Chondrocyte (in vitro differentiated cells): ENCODE data around the gene C14orf93. TPM values are rescaled to one million over a fixed set of nuclear protein-coding genes. Genes with fewer than 3 reads are reported as not detected.

ENCODE experiments used
- DNase-seq: peaks from one replicate; pipeline ENCODE4 v3.0.0; 2021; ENCODE audit warnings: mixed read lengths, low spot score
- H3K27ac Mint-ChIP-seq: one replicate; pipeline ENCODE4 v1.8.0; 2021; ENCODE audit warnings: mild to moderate bottlenecking, moderate library complexity, mixed read lengths; ENCODE audit not compliant: unreplicated experiment
- H3K27me3 Mint-ChIP-seq: 2 replicates; pipeline ENCODE4 v1.8.0; 2021; ENCODE audit warnings: low read depth, mixed read lengths
- H3K36me3 Mint-ChIP-seq: 2 replicates; pipeline ENCODE4 v1.8.0; 2021; ENCODE audit warnings: low read depth, mixed read lengths
- H3K4me1 Mint-ChIP-seq: 2 replicates; pipeline ENCODE4 v1.8.0; 2021; ENCODE audit warnings: low read depth, mild to moderate bottlenecking, mixed read lengths
- H3K4me3 Mint-ChIP-seq: one replicate; pipeline ENCODE4 v1.8.0; 2021; ENCODE audit warnings: mild to moderate bottlenecking, moderate library complexity, mixed read lengths; ENCODE audit not compliant: unreplicated experiment
- H3K9me3 Mint-ChIP-seq: 2 replicates; pipeline ENCODE4 v1.8.0; 2021; ENCODE audit warnings: low read depth, mixed read lengths
- total RNA-seq: library from RNA; stranded (reverse); gene quantifications from 3 replicates; pipeline ENCODE4 v1.2.1, GENCODE V29; 2021
- TF ChIP-seq, protein P1 (sequence below): fragments of 200-600 bp; sonication (generic); IDR thresholded peaks from 2 replicates; pipeline ENCODE4 v1.5.0; 2021; ENCODE audit warnings: antibody characterized with exemption, mild to moderate bottlenecking, moderate library complexity

C14orf93 gene
- total RNA-seq, 1 donor from 2014 or later = 6.0 TPM

DNA sequence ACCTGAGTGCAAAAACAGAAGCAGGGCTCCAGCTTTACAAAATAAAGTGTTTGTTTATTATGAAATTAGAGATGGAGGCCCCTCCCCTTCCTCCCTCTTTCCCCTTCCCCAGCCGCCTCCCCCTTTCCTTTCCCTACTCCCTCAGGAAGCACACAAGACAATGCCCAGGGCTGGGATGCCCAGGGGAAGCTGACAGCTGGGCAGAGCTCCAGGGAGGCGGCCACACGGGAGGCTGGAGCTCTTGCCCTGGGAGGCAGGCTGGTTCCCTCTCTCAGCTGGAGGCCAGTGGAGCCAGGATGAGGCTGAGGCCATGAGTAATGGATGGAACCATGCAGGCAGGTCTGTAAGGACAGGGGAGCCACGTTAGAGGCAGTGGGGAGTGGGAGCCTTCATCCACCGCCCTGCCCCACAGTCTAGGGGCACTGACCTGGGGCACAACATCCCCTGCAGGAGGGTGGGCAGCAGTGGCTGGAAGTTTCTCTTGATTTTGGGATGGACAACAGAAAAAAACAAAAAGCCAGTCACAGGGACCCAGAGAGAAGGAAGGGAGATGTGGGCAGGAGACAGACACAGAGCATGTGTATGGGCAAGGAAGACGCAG lies 37.2 kb upstream of the C14orf93 start:
- DNase-seq = no peak
- H3K4me1 Mint-ChIP-seq = peaks cover 7% of the 10 kb centered on the region
- H3K4me3 Mint-ChIP-seq = no peak overlapping the region
- peaks cover 2% of the 10 kb centered on the region for H3K36me3 Mint-ChIP-seq
- H3K9me3 Mint-ChIP-seq = no peaks in the 10 kb centered on the region
- TF ChIP-seq, protein P1, sequence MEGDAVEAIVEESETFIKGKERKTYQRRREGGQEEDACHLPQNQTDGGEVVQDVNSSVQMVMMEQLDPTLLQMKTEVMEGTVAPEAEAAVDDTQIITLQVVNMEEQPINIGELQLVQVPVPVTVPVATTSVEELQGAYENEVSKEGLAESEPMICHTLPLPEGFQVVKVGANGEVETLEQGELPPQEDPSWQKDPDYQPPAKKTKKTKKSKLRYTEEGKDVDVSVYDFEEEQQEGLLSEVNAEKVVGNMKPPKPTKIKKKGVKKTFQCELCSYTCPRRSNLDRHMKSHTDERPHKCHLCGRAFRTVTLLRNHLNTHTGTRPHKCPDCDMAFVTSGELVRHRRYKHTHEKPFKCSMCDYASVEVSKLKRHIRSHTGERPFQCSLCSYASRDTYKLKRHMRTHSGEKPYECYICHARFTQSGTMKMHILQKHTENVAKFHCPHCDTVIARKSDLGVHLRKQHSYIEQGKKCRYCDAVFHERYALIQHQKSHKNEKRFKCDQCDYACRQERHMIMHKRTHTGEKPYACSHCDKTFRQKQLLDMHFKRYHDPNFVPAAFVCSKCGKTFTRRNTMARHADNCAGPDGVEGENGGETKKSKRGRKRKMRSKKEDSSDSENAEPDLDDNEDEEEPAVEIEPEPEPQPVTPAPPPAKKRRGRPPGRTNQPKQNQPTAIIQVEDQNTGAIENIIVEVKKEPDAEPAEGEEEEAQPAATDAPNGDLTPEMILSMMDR = no peak
- H3K27me3 Mint-ChIP-seq = no peaks in the 10 kb centered on the region
- no peak overlapping the region for H3K27ac Mint-ChIP-seq

DNA sequence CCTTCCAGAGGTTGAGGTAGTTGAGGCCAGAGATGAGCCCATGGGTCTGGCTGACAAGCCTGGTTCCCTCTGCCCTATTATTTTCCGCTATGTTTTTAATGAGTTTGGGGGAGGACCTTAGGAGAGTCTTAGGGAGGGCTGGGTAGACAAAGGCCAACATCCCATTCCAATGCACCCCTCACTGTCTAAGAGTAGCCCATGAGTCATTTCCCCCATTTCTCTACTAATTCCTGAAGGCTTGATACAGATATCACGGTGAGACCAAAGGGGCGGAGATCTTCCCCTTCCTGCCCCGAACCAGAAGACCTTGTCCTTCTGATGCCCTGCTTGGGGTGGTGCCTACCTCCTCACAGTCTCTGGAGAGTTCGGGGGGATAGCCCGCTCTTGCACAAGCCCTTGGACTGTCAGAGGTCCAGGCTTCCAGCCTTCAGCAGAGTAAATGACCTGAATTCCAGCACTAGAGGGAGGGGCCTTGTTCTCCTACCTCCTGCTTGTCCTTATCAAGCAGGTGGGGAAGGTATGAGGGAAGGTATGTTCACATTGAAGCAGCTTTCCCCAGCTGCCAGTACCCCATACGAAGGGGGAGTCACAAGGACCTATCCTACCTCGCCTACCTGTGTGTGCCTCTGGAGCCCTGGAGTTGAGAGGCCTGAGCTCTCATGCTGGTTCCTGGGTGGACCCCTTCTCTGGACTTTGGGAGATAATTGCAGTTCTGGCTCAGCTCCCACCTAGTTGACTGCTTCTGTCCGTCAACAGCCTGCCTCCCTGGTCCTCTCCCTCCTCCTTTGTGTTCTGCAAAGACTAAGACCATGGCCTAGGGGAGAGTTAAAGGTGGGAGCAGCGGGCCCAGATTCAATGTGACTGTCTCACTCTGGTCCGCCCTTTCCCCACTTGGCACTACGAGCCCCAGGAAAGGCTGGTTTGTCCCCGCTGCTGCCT lies 35.7 kb upstream of the C14orf93 start:
- Mint-ChIP-seq H3K4me1 (peaks cover 7% of the 10 kb centered on the region), H3K9me3 (no peaks in the 10 kb centered on the region), H3K27me3 (no peaks in the 10 kb centered on the region), H3K36me3 (peaks cover 2% of the 10 kb centered on the region), H3K27ac (no peak overlapping the region), H3K4me3 (no peak overlapping the region)
- TF ChIP-seq, protein P1 = no peak
- no peak for DNase-seq

DNA sequence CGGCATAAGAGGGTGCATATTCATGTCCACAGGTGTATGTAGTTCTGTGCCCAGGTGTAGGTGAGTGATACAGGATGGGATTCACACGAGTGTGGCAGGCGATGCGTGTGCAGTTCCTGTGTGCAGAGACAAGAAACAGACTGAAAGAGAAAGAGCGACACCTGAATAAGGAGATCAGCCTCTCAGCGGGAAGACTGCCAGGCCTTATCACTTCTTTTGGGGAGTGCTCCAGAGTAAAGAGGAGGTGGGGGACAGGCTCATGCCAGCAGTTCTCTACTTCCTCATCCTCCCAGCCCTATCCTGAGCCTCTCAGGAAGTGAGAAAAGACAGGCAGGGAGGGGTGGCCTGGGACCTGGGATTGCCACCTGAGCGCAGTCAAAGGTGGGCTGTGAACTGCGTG lies 34.9 kb upstream of the C14orf93 start:
- no peaks in the 10 kb centered on the region for H3K27me3 Mint-ChIP-seq
- H3K4me1 Mint-ChIP-seq = peaks cover 7% of the 10 kb centered on the region
- no peak overlapping the region for H3K4me3 Mint-ChIP-seq
- H3K9me3 Mint-ChIP-seq = no peaks in the 10 kb centered on the region
- peaks cover 2% of the 10 kb centered on the region for H3K36me3 Mint-ChIP-seq
- TF ChIP-seq, protein P1 = no peak
- no peak for DNase-seq
- H3K27ac Mint-ChIP-seq = no peak overlapping the region

DNA sequence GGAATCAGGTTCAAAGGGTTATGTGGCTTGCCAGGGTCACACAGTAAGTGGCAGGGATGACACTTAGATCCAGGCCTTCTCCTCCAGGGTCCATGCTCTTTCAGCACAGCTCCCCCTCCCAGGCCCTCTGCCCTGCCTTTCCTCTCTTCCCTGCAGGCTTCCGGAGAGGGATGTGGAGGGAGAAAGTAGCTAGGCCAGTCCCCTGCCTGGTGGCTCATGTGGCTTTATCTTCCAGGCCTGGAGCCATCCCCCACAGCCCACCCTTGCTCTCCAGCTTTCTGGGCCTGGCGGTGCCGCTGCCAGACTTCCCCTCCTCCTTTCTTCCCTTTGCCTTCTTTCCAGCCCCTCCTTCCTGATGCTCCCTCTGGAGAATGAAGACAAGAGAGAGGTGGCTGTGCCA lies 33.8 kb upstream of the C14orf93 start:
- H3K27ac Mint-ChIP-seq = no peak overlapping the region
- no peaks in the 10 kb centered on the region for H3K27me3 Mint-ChIP-seq
- H3K4me3 Mint-ChIP-seq = no peak overlapping the region
- peaks cover 2% of the 10 kb centered on the region for H3K36me3 Mint-ChIP-seq
- DNase-seq = no peak
- TF ChIP-seq, protein P1 = no peak
- peaks cover 7% of the 10 kb centered on the region for H3K4me1 Mint-ChIP-seq
- H3K9me3 Mint-ChIP-seq = no peaks in the 10 kb centered on the region

DNA sequence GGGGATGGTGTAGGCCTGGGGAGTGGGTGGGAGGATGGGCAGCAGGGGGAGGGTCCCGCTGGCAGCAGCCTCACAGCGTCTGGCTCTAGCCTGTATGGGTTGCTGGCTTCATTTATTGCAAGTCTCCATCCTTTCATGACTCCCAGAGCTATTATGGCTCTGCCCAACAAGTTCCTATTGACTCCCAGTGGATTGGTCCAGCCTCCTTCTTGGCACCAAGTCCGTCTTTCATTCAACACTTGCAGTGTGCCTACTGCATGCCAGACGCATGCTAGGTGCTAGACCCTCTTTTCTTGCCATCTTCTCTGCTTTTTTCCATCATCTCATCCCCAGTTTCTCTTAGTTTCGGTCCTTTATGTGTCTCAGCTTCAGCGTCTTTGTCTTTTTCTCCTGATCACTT lies 33.2 kb upstream of the C14orf93 start:
- Mint-ChIP-seq H3K27ac (no peak overlapping the region), H3K4me1 (peaks cover 7% of the 10 kb centered on the region), H3K27me3 (no peaks in the 10 kb centered on the region), H3K4me3 (no peak overlapping the region), H3K9me3 (no peaks in the 10 kb centered on the region), H3K36me3 (peaks cover 2% of the 10 kb centered on the region)
- TF ChIP-seq, protein P1 = no peak
- DNase-seq = no peak
